ENCODE results near the gene UBR3. TPM values are rescaled to one million over a fixed set of nuclear protein-coding genes. Genes with fewer than 3 reads are reported as not detected.
"Not testable (repeated sequence)": the region's sequence is repeated elsewhere in the genome, so short reads cannot be mapped to it uniquely, and the experiment has no call there.

Gene UBR3
- total RNA-seq, 6 donors from 2014 or later, result 27.8 to 126 (median 44.7) TPM

- DNase-seq (no peak), ATAC-seq (ENCODE audit: low FRiP score in 2 of 2) (no peak)
- Histone ChIP-seq H3K9me3 (no peaks in the 10 kb centered on the region), H3K36me3 (no peaks in the 10 kb centered on the region), H3K27ac (no peak overlapping the region), H3K4me3 (no peak overlapping the region), H3K4me1 (peaks cover 0 to 5% (median 0%) of the 10 kb centered on the region in 4 donors), H3K27me3 (no peaks in the 10 kb centered on the region)
- 94 to 96% methylated on average over 4 of the region's 4 CpGs for WGBS, 2 donors
- TF ChIP-seq EP300 (IDR thresholded peaks at IDR 0.05), result no peak
- TF ChIP-seq POLR2A (IDR thresholded peaks at IDR 0.05), result no peak
- TF ChIP-seq, protein P1, sequence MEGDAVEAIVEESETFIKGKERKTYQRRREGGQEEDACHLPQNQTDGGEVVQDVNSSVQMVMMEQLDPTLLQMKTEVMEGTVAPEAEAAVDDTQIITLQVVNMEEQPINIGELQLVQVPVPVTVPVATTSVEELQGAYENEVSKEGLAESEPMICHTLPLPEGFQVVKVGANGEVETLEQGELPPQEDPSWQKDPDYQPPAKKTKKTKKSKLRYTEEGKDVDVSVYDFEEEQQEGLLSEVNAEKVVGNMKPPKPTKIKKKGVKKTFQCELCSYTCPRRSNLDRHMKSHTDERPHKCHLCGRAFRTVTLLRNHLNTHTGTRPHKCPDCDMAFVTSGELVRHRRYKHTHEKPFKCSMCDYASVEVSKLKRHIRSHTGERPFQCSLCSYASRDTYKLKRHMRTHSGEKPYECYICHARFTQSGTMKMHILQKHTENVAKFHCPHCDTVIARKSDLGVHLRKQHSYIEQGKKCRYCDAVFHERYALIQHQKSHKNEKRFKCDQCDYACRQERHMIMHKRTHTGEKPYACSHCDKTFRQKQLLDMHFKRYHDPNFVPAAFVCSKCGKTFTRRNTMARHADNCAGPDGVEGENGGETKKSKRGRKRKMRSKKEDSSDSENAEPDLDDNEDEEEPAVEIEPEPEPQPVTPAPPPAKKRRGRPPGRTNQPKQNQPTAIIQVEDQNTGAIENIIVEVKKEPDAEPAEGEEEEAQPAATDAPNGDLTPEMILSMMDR (IDR thresholded peaks at IDR 0.05), result no peak
- no peak for TF ChIP-seq POLR2AphosphoS5 (IDR thresholded peaks at IDR 0.05)
Observed at GRCh38 chr2:169859423-169859822, 32.2 kb downstream of the UBR3 start.

GRCh38 chr2:169860149-169860548 is 32.9 kb downstream of the UBR3 start:
- H3K27ac ChIP-seq, result no peak overlapping the region
- H3K4me3 ChIP-seq, result no peak overlapping the region
- no peak for ATAC-seq (ENCODE audit: low FRiP score in 2 of 2)
- TF ChIP-seq, protein P1 (IDR thresholded peaks at IDR 0.05), result no peak
- TF ChIP-seq POLR2AphosphoS5 (IDR thresholded peaks at IDR 0.05) (no peak), POLR2A (IDR thresholded peaks at IDR 0.05) (no peak), EP300 (IDR thresholded peaks at IDR 0.05) (no peak)
- no peaks in the 10 kb centered on the region for H3K27me3 ChIP-seq
- peaks cover 0 to 5% (median 0%) of the 10 kb centered on the region in 4 donors for H3K4me1 ChIP-seq
- no peaks in the 10 kb centered on the region for H3K9me3 ChIP-seq
- H3K36me3 ChIP-seq, result no peaks in the 10 kb centered on the region
- no peak for DNase-seq
- WGBS, 2 donors, result 94 to 95% methylated on average over 4 of the region's 4 CpGs

DNA sequence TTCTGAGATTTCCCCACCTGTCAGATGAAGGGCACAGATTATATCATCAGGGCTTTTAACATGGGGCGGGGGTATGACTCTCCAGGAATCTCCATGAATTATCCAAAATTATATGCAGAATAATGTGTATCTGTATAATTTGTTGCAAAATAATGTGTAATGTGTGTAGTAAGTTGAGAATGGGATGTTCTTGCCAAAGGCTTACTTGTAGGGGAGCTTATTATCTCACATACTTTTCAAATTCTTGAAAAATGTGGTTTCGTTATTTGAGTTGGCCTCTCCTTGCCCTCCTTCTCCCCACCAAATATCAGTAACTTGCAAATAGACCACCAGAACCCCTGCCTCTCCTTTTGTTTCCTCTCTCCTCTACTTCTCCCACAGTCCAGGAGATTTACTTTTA is 35.6 kb downstream of the UBR3 start:
- 88% methylated on average over 2 of the region's 2 CpGs for whole genome bisulfite sequencing, 2 donors
- Histone ChIP-seq H3K4me1 (peaks cover 0 to 5% (median 0%) of the 10 kb centered on the region in 4 donors), H3K27me3 (no peaks in the 10 kb centered on the region), H3K4me3 (no peak overlapping the region), H3K36me3 (no peaks in the 10 kb centered on the region), H3K9me3 (no peaks in the 10 kb centered on the region), H3K27ac (no peak overlapping the region)
- ATAC-seq (ENCODE audit: low FRiP score in 2 of 2) (no peak), DNase-seq (no peak)
- TF ChIP-seq, protein P1 (IDR thresholded peaks at IDR 0.05), result no peak
- TF ChIP-seq POLR2A (IDR thresholded peaks at IDR 0.05) (no peak), POLR2AphosphoS5 (IDR thresholded peaks at IDR 0.05) (no peak), EP300 (IDR thresholded peaks at IDR 0.05) (no peak)

- Histone ChIP-seq H3K36me3 (no peaks in the 10 kb centered on the region), H3K9me3 (no peaks in the 10 kb centered on the region), H3K4me1 (peaks cover 0 to 8% (median 0%) of the 10 kb centered on the region in 4 donors), H3K27me3 (no peaks in the 10 kb centered on the region), H3K4me3 (no peak overlapping the region), H3K27ac (no peak overlapping the region)
- DNase-seq, result no peak
- TF ChIP-seq EP300 (IDR thresholded peaks at IDR 0.05) (no peak), POLR2A (IDR thresholded peaks at IDR 0.05) (no peak), POLR2AphosphoS5 (IDR thresholded peaks at IDR 0.05) (no peak)
- TF ChIP-seq, protein P1 (IDR thresholded peaks at IDR 0.05), result no peak
- ATAC-seq (ENCODE audit: low FRiP score in 2 of 2), result no peak
- WGBS, 2 donors, result 92 to 93% methylated on average over 2 of the region's 2 CpGs
Observed at GRCh38 chr2:169865492-169865891, 38.2 kb downstream of the UBR3 start.

DNA sequence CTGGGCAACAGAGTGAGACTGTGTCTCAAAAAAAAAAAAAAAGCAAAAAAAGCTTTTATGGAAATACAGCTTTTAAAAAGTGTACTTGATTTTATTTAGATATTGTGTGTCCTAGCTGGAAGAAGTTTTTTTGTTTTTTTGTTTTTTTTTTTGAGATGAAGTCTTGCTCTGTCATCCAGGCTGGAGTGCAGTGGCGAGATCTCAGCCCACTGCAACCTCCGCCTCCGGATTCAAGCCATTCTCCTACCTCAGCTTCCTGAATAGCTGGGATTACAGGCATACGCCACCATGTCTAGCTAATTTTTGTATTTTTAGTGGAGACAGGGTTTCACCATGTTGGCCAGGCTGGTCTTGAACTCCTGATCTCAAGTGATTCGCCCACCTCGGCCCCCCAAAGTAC is 39.0 kb downstream of the UBR3 start:
- not testable (repeated sequence) for H3K4me1 ChIP-seq; H3K4me3 ChIP-seq; ATAC-seq (ENCODE audit: low FRiP score in 2 of 2); H3K27ac ChIP-seq; H3K27me3 ChIP-seq; H3K9me3 ChIP-seq; DNase-seq; H3K36me3 ChIP-seq
- 91 to 96% methylated on average over 6 of the region's 6 CpGs for WGBS, 2 donors
